ENCODE data around the gene ASTL. TPM values are rescaled to one million over a fixed set of nuclear protein-coding genes. Genes with fewer than 3 reads are reported as not detected.

Gene ASTL
- total and polyA plus RNA-seq, 2 donors (not counting 3 experiments of a cell fraction or from before 2014, with no cell fraction given), result not detected

DNA sequence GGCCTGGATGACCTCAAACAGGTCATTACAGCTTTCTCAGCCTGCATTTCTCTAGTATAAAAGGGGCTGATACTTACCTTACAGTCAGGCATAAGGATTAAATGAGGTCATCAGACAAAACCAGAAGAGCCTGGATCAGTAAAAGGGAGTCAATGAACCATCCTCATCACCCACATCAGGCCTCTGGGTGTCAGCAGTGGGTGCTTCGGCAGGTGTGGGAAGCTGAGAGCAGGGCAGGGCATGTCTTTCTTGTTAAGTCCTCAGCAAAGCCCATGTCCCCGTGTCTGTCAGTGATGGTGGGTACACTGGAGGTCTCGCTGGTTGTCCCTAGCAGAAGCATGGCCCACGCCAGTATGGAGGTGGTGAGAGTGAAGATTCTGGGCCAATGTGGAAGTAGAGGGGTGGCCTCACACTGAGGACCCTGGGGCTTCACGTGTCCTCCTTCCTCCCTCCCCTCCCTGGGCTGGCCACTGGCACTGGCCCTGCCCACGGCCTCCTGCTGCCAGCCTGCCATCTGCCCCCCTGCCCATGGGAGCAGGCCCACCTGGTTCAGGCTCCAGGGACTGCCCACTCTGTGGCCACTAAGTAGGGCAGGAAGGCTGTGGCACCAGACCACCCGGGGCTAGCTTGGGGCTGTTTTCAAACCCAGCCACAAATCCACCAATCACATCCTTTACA lies 26.3 kb downstream of the ASTL start:
- FAIRE-seq (no peak), DNase-seq (ENCODE audit: low read depth, low spot score) (no peak)
- Histone ChIP-seq H3K9me3 (replicated peaks; ENCODE audit: control insufficient read depth, insufficient read depth, low read length) (no peaks in the 10 kb centered on the region), H3K27me3 (ENCODE audit: control insufficient read depth in 2 of 2, insufficient read depth in 2 of 2, low read length in 2 of 2) (peaks cover 5 to 9% of the 10 kb centered on the region in 2 experiments), H3K9me1 (replicated peaks; ENCODE audit: control insufficient read depth, extremely low read depth, insufficient read depth, low read length) (no peaks in the 10 kb centered on the region), H3K36me3 (ENCODE audit: control insufficient read depth in 2 of 2, extremely low read depth in 1 of 2, insufficient read depth in 2 of 2, low read length in 2 of 2) (no peaks in the 10 kb centered on the region), H3K4me3 (replicated peaks in 1 of 3; ENCODE audit: insufficient read depth in 1 of 3, low read depth in 1 of 3, low read length in 3 of 3) (no peak overlapping the region), H3K4me2 (ENCODE audit: insufficient read depth, low read length) (no peak overlapping the region), H3K4me1 (ENCODE audit: control insufficient read depth, extremely low read depth, insufficient read depth, low read length) (no peaks in the 10 kb centered on the region), H4K20me1 (replicated peaks; ENCODE audit: control insufficient read depth, extremely low read depth, insufficient read depth, low read length) (no peaks in the 10 kb centered on the region), H3K9ac (replicated peaks; ENCODE audit: extremely low read depth, insufficient read depth, low read length) (no peak overlapping the region), H3K79me2 (ENCODE audit: control insufficient read depth, insufficient read depth, low read length) (no peaks in the 10 kb centered on the region), H3K27ac (ENCODE audit: insufficient read depth, low read depth, low read length) (no peak overlapping the region), H2AFZ (ENCODE audit: low read depth, low read length) (no peak overlapping the region)
- TF ChIP-seq JUN (IDR thresholded peaks at IDR 0.05; ENCODE audit: borderline replicate concordance, insufficient read depth, insufficient read length, low read depth), result no peak
- TF ChIP-seq, protein P1, sequence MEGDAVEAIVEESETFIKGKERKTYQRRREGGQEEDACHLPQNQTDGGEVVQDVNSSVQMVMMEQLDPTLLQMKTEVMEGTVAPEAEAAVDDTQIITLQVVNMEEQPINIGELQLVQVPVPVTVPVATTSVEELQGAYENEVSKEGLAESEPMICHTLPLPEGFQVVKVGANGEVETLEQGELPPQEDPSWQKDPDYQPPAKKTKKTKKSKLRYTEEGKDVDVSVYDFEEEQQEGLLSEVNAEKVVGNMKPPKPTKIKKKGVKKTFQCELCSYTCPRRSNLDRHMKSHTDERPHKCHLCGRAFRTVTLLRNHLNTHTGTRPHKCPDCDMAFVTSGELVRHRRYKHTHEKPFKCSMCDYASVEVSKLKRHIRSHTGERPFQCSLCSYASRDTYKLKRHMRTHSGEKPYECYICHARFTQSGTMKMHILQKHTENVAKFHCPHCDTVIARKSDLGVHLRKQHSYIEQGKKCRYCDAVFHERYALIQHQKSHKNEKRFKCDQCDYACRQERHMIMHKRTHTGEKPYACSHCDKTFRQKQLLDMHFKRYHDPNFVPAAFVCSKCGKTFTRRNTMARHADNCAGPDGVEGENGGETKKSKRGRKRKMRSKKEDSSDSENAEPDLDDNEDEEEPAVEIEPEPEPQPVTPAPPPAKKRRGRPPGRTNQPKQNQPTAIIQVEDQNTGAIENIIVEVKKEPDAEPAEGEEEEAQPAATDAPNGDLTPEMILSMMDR (IDR thresholded peaks at IDR 0.05; ENCODE audit: extremely low read depth in 1 of 2, insufficient read depth in 1 of 2, low read depth in 1 of 2, low read length in 2 of 2), result no peak
- TF ChIP-seq EZH2 (IDR thresholded peaks at IDR 0.05; ENCODE audit: borderline replicate concordance, low read depth, low read length, severe bottlenecking), result no peak
- TF ChIP-seq GATA2 (IDR thresholded peaks at IDR 0.05; ENCODE audit: insufficient read depth, insufficient read length, low read depth, low read length), result no peak
- no peak for TF ChIP-seq POLR2AphosphoS5 (IDR thresholded peaks at IDR 0.05; ENCODE audit: insufficient read depth, low read depth, low read length)
- TF ChIP-seq MYC (IDR thresholded peaks at IDR 0.05; ENCODE audit: low read depth, low read length), result no peak
- TF ChIP-seq FOS (IDR thresholded peaks at IDR 0.05; ENCODE audit: borderline replicate concordance, insufficient read depth, low read length), result no peak
- TF ChIP-seq, protein P2, sequence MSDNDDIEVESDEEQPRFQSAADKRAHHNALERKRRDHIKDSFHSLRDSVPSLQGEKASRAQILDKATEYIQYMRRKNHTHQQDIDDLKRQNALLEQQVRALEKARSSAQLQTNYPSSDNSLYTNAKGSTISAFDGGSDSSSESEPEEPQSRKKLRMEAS (IDR thresholded peaks at IDR 0.05; ENCODE audit: insufficient read depth, insufficient read length), result no peak
- no peak for TF ChIP-seq POLR2A (IDR thresholded peaks at IDR 0.05; ENCODE audit: low read depth, low read length)
- POLR2A ChIA-PET, result no interaction called here
- dilution Hi-C loops (cut with MboI; ENCODE audit: extremely low pct_ligation_motif_present, low sequenced_read_pairs), result no loop called here
- intact Hi-C loops (cut with micrococcal nuclease), result no loop called here
- BruUV-seq (replicated peaks), result no TSS peak
- CTCF ChIA-PET, result interaction anchor here (1.1 kb wide), 1 partner anchor 62 kb away, joined by 3 read pairs; no protein-coding TSS in a partner anchor

All from endothelial cell of umbilical vein (primary cell).